Measurements from ENCODE around the gene EIF2B5.
"Not testable (repeated sequence)": the region's sequence is repeated elsewhere in the genome, so short reads cannot be mapped to it uniquely, and the experiment has no call there.

Gene EIF2B5

DNA sequence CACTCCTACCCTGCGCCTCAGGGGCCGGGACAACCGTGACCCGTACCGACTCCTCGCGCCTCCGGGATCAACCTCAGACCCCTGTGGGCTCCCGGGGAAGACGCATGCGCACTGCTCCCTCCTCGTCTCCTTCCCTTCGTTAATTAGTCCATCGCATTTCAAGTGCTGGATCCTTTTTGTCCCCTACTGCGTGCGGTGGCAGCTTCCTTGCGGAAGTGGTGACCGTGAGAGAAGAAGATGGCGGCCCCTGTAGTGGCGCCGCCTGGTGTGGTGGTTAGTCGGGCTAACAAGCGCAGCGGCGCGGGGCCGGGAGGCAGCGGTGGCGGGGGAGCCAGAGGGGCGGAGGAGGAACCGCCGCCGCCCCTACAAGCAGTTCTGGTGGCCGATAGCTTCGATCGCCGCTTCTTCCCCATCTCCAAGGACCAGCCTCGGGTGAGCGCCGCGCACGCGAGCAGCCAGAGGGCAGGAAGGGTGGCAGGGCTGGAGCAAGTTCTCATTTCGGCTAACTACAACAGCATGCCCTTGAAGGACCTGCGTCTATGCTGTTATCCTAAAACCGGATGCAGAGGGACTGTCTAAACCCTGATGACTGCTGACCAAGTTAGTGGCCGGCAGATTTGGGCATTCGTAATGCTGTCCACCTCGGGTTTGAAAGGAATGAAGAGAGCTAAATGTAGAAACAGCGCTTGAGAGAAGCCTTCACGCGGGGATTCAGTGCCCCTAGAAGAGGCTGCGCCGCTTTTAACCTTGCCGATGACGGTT, at the start of gene EIF2B5:
Gene EIF2B5, plus strand, starts transcription at position 210 of the 762 bp plus-strand sequence. Its CDS starts 28 bp downstream, at position 238.
- DNase-seq, result peak; percentile 95 to 96 (median 96)

DNA sequence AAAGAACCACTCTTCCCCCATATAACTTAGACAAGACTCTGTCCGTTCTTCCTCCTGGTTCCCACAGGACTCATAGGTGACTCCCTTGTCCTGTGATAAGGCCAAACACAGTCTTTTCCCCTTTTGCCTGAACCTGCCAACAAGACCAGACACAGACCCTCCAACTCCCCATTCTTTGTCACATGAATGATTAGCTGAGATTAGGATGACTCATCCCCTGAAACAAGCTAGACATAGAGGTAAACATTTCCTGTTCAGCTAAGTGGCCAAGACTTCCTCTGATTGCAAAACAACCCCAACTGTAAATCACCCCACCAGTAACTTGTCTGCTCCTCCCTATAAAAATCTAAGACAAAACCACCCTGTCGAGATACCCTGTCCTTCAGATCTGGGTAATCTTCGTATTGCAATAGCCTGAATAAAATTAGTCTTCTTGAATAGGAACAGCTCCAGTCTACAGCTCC, 49.7 kb upstream of the EIF2B5 start:
- DNase-seq, result peak in 1 of 3 donors; percentile 7

DNA sequence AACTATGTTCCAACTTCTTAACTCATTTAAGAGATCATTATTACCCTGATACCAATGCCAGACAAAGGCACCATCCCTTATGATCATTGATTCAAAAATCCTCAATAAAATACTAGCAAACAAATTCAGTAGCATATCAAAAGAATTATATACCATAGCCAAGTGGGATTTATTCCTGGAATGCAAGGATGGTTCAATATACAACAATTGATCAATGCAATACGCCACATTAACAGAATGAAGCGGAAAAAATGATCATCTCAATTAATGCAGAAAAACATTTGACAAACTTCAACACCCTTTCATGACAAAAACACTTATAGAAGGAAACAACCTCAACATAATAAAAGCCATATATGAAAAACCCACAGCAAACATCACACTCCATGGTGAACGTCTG, 43.0 kb upstream of the EIF2B5 start:
- no peak for DNase-seq

DNA sequence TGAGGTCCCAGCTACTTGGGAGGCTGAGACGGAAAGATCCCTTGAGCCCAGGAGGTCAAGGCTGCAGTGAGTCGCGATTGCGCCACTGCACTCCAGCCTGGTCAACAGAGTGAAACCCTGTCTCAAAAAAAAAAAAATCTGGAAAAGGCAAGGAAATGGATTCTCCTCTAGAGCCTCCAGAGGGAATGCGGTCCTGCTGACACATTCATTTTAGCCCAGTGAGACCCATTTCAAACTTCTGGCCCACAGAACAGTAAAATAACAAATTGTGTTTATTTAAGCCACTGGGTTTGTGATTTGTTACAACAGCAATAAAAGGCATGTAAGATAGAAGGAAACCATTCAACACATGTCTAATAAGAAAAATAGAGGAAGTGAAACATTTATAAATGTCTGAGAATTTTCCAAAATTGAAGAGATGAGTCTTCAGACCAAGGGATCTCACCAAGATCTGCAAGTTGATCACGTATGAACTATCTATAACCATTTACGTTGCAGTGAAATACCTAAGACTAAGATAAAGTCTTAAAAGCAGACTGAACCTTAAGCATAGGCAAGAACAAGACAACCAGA, 38.3 kb upstream of the EIF2B5 start, which contains the start of gene HTR3E:
Gene HTR3E, plus strand, starts transcription at position 254 of the 573 bp plus-strand sequence. CDS start 466 bp downstream, outside the sequence.
- peak; percentile 37 to 57 (median 44) for DNase-seq

DNA sequence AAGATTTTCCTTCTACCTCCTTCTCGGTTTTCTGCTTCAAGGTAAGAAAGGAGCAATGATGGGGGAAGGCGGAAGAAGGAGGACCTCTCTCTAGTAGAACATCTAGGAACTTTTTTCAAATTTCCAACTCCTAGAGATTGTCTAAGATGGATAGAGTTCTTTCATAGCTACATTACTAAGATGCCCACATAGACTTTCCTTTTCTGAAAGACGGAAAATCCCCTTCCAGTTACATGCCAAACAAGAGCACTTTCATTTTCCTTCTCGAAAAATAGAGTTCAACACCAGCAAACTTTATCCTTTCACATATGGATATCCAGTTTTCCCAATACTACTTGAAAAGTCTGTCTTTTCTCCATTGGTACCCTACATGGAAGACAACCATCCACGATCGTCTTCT, 37.6 kb upstream of the EIF2B5 start:
- peak; percentile 53 to 72 (median 62) for DNase-seq

DNA sequence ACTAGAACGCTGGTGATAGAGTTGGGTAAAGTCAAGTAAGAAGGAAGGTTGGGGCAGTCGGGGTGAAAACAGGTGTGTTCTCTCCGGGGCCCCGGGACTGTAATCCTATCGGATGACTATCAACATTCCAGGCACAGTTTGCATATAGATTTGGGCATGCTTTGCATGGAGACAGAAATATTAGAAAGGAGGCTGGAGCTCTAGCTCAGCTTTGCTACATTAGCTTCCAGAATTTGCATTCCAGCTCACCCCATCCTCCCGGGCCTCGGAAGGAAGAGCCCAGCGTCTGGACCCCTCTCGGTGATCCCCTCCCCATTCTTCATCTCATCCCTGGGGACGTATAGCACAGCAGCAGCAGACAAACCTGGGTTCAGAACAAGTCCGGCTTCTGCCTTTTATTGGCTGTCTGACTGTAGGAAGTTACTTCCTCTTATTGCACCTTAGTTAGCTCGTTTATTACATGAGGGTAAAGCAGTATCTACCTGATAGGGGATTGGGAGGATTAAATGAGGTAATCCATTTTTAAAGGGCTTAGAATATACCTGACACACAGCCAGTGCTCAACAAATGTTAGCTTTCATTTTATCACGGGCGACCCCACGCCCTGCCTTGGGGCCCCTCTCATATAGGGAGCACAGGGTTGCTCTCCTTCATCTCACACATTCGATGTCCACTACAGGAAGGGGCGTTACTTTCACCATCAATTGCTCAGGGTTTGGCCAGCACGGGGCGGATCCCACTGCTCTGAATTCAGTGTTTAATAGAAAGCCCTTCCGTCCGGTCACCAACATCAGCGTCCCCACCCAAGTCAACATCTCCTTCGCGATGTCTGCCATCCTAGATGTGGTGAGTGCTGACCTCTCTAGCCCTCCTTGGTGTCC, 35.1 kb upstream of the EIF2B5 start:
- no peak for DNase-seq

DNA sequence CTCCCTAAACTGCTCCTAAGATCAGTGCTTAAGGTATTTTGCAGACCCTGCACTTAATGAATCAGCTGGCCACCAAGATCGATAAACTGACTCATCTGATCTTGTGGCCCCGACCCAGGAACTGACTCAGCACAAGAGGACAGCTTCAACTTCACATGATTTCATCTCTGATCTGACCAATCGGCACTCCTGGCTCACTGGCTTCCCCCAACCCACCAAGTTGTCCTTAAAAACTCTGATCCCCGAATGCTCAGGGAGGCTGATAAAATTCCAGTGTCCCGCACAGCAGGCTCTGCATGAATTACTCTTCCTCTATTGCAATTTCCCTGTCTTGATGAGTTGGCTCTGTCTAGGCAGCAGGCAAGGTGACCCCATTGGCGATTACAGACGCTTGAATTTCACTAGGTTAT, 24.8 kb upstream of the EIF2B5 start:
- DNase-seq, result peak in 2 of 3 donors; percentile 17 to 19

DNA sequence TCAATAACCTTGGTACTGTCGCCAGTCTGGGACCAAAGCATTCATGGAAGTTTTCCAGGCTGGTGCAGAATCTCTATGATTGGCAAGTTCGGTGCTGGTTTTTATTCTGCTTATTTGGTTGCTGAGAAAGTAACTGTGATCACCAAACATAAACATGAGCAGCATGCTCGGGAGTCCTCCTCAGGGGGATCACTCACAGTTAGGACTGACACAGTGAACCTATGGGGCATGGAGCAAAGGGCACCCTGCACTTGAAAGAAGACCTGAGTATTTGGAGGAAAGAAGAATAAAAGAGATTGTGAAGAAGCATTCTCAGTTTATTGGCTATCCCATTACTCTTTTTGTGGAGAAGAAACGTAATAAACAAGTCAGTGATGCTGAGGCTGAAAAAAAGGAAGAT, 19.1 kb upstream of the EIF2B5 start:
- no peak for DNase-seq

DNA sequence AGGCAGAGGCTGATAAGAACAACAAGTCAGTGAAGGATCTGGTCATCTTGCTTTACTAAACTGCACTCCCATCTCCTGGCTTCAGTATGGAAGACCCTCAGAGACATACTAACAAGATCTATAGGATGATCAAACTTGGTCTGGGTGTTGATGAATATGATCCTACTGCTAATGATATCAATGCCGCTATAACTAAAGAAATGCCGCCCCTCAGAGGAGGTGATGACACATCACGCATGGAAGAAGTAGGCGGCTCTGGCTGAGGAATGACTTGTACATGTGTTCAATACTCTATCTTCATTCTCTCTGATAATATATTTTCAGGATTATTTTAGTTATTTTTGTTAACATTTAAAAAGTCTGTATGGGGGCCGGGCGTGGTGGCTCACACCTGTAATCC, 17.5 kb upstream of the EIF2B5 start:
- peak in 1 of 3 donors; percentile 29 for DNase-seq

DNA sequence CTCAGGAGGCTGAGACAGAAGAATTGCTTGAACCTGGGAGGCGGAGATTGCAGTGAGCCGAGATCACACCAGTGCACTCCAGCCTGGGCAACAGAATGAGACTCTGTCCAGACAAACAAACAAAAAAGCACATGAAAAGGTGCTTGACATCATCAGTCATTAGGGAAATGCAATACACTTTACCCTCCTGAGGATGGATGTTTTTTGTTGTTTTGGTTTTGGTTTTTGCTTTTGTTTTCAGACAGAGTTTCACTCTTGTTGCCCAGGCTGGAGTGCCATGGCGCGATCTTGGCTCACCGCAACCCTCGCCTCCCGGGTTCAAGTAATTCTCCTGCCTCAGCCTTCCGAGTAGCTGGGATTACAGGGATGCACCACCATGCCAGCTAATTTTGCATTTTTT, 14.1 kb upstream of the EIF2B5 start:
- not testable (repeated sequence) for DNase-seq

DNA sequence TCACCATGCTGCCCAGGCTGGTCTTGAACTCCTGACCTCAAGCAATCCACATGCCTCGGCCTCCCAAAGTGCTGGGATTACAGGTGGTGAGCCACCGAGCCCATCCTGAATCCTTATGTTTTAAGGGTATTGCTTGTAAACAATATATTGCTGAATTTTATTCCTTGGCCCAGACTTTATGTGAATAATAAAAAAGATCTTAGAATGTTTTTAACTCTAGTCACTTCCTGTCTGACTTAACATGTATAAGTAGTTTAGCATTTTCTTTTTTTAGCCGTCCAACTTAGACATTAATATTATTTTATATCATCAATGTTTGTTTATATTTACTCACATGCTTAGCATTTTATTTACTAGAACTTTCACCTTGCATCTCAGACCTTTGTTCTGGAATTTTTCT, 9.2 kb upstream of the EIF2B5 start:
- DNase-seq, result no peak

DNA sequence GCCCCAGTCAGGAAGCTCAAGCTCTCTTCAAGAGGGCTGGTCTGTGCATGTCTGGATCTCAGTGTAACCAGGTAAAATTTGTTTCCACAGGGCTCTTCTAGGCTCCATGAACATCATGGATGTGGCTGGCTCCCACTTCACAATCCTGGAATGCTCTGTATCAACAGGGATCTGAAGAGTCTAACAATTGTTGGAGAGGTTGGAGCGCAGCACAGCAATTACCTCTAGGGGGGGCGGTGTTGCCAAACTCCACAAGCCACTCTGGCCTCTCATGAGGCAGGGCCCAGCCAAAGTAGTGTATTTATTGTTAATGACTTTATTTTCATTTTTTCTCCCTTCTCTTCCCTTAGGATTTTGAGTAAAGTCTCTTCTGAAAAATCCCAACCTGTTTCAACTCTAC, 6.1 kb upstream of the EIF2B5 start:
- DNase-seq, result peak; percentile 46 to 65 (median 47)

DNA sequence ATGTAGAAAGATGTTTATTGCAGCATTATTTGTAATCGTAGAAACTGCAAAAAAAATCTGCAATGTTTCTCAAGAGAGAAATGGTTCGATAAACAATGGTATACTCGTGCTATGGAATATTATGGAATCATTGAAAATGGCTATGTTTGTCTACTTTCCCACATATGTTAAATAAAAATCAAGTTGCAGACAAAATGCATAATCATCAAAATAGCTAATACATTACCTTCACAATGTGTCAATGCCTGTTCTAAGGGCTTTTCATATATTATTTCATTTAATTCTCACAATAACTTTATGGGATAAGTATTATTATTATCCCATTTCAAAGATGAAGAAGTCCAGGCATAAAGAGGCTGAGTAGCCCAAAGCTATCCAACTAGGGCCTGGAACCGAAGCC, 2.2 kb upstream of the EIF2B5 start:
- DNase-seq, result no peak

DNA sequence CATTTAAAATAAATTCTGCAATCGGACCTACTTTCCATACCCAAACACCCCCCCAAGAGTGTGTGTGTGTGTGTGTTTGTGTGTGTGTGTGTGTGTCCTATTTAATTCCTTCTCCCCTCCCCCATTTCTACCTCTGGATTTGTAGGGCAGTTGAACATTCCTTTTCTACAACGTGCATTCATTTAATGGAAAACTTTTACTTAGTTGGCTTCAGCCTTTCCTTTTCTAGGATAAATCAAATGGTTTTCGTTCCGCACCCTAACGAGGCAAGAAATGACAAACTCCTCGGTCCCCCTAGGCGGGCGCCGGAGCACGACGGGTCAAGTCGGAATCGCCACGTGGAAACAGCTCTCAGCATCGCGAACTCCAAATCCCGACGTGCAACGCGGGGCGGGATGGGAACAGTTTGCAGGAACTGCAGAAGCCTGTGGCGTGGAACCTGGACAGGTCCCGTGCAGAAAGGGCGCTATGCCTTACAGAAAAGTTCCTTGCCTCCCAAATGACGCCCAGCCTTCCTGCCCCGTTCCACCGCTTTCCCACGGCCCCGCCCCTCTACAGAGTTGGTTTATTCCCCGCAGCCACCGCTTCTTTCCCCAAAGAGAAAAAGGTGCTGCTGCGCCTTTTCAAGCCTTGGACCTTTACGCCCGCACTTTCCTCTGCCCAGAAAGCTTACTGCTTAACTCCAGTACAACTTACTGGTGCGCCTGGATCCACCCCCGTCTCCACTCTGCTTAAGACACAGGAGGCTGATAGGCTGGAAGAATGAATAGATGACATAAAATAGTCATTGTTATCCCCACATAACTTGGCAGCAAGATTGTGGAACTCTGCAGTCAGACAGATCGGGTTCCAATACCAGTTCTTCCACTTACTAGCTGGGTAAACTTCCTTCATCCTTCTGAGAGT, 1.1 kb upstream of the EIF2B5 start:
- DNase-seq, result peak; percentile 83 to 88 (median 84)

DNA sequence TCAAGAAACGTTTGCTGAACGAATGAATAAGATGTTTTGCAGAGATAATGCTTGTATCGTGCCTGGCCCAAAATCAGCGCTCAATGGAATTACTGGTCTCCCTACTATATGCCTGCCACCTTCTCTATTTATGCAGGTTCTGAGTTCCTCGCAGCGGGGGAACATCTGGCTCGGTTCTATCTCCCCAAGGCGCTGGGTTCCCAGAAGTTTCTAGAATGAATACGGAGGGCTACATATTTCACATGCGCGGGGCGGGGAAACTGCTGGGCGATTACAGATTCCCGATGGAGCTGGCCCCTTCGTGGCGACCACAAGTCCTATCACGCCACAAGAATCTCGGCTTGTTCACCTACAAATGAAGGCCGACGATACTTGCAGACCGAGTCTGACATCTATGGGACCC, 411 bp upstream of the EIF2B5 start:
- peak in 2 of 3 donors; percentile 22 to 26 for DNase-seq

DNA sequence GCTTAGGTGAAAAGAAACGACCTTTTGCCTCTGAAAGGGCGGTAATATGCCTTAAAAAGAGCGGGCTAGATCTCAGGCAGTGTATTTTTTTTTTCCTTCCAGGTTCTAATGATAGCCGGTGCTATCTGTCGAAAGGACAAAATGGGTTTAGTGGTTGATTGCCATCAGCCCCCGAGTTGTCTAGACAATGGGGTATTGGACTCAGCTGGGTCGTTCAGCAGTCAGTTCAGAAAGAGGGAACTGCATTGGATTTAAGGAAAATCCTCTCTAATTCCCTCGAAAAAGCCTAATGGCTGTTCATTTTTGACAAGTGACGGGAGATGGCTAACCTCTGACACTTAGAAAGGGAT, 728 bp downstream of the EIF2B5 start:
- DNase-seq, result no peak

DNA sequence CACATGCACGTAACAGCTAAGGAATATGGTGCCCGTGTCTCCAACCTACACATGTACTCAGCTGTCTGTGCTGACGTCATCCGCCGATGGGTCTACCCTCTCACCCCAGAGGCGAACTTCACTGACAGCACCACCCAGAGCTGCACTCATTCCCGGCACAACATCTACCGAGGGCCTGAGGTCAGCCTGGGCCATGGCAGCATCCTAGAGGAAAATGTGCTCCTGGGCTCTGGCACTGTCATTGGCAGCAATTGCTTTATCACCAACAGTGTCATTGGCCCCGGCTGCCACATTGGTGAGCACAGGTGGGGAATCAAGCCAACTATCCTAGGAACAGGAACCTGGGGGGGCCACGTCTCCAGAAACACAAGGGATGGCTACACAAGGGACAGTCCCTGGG, 5.3 kb downstream of the EIF2B5 start:
- no peak for DNase-seq

DNA sequence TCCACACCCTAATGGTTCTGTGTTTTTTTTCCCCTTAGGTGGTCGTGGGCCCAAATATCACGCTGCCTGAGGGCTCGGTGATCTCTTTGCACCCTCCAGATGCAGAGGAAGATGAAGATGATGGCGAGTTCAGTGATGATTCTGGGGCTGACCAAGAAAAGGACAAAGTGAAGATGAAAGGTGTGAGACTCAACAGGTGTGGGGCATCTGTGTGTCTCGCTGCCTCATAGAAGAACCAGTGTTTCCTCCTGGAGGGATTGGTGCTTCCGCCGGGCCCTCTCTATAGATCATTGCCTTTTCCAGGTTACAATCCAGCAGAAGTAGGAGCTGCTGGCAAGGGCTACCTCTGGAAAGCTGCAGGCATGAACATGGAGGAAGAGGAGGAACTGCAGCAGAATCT, 7.0 kb downstream of the EIF2B5 start:
- DNase-seq, result no peak

DNA sequence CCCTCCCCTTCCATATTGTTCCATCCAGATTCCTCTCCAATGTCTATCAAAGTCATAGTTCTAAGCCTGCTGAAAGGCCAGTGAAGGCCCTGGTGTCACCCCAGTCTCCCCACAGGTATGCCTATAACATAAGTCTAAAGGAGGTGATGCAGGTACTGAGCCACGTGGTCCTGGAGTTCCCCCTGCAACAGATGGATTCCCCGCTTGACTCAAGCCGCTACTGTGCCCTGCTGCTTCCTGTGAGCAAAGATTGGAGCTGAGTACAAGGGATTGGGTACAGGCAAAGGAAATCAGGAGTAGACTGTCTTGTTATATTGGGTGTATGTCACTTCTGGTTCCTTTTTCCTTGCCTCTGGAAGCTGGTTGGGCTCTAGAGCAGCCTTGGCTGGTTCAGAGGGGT, 8.2 kb downstream of the EIF2B5 start:
- DNase-seq, result no peak

DNA sequence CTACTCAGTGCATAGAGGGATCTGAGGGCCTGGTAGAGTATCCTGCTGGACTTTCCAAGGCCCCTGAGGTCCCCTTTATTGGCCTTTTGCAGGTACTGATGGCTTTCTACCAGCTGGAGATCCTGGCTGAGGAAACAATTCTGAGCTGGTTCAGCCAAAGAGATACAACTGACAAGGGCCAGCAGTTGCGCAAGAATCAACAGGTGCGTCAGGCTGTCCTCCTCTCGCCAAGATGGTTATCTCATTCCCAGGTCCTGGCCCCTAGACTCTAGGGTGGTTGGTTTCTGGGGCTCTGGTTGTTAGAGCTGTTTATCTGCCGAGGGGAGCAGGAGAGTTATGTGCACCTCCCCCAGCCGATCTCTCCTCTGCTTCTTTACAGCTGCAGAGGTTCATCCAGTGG, 9.3 kb downstream of the EIF2B5 start:
- DNase-seq, result no peak

DNA sequence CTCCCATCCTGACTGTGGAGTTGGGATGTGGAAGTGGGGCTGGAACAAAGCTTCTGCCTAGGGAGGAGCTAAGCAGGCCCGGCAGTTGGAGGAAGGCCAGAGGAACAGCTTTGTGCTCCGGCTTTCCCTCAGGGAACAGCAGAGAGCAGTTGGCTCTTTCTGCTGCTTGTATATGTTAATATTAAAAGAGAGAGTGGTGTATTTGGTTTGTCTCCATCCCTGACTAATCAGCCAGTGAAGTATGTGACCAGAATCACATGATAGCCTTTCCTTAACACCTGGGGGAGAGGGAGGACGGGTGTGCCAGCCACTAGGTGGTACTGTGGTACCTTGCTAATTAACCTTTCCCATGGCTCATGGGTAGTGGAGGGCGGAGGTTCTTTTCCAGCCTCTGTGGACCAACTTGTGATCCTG, 10.0 kb downstream of the EIF2B5 start:
- peak in 2 of 3 donors; percentile 29 to 51 for DNase-seq

DNA sequence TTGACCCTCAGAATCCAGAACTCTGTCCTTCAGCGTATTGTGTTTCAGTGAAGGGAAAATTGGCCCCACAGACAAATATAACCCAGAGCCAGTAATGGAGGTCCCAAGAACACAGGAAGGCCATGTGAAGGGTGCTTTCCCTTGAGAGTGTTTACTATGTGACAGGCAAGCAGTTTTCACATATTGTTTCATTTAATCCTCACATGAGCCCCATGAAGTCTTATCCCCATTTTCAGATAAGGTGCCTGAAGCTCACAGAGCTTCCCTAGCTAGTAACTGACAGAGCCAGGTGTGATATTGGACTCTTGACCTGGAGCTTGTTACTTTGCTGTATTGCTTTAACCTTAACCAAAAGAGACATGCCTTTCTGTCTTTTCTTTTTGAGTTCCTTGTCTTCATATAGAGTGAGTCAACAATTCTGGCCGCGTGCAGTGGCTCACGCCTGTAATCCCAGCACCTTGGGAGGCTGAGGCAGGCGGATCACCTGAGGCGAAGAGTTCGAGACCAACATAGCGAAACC, 10.7 kb downstream of the EIF2B5 start:
- DNase-seq, result no peak

Measured in suppressor macrophage treated with lipopolysaccharide for 1 hour (primary cell).